Endometrium (tissue), 2 donors: ENCODE results near the gene DNAJC13.

ENCODE experiments used
- FAIRE-seq: peaks from 2 replicates; lab custom pipeline; 2012; peaks lifted over from hg19 to GRCh38; lab: Jason Lieb, UNC
- donor health status: control.
- donor health status: control.

The DNAJC13 gene

GRCh38 chr3:132405188-132405587, 12.1 kb upstream of the DNAJC13 start:
- peak; percentile 79 for FAIRE-seq

GRCh38 chr3:132405609-132406299, 11.5 kb upstream of the DNAJC13 start:
- FAIRE-seq = no peak

GRCh38 chr3:132406587-132406986, 10.7 kb upstream of the DNAJC13 start:
- FAIRE-seq = no peak

GRCh38 chr3:132407025-132407424, 10.3 kb upstream of the DNAJC13 start:
- no peak for FAIRE-seq

- no peak for FAIRE-seq
These were observed 2.5 kb upstream of the DNAJC13 start for GRCh38 chr3:132414841-132415240.

- no peak for FAIRE-seq
These were observed 1.1 kb upstream of the DNAJC13 start for GRCh38 chr3:132416161-132416560.

GRCh38 chr3:132417695-132418411, 551 bp downstream of the DNAJC13 start:
- no peak for FAIRE-seq

- no peak for FAIRE-seq
These were observed 1.6 kb downstream of the DNAJC13 start for GRCh38 chr3:132418916-132419315.

GRCh38 chr3:132421832-132422231, 4.5 kb downstream of the DNAJC13 start:
- FAIRE-seq = no peak

- FAIRE-seq = no peak
These were observed 5.2 kb downstream of the DNAJC13 start for GRCh38 chr3:132422531-132422930.

GRCh38 chr3:132432639-132433038, 15.3 kb downstream of the DNAJC13 start:
- FAIRE-seq = no peak

- FAIRE-seq = no peak
These were observed 15.8 kb downstream of the DNAJC13 start for GRCh38 chr3:132433121-132433520.

GRCh38 chr3:132435224-132435910, 18.1 kb downstream of the DNAJC13 start:
- FAIRE-seq = no peak

GRCh38 chr3:132435911-132436425, 18.7 kb downstream of the DNAJC13 start:
- no peak for FAIRE-seq

GRCh38 chr3:132443421-132443820, 26.1 kb downstream of the DNAJC13 start:
- no peak for FAIRE-seq

GRCh38 chr3:132444383-132444782, 27.1 kb downstream of the DNAJC13 start:
- FAIRE-seq = no peak

- FAIRE-seq = no peak
These were observed 28.5 kb downstream of the DNAJC13 start for GRCh38 chr3:132445817-132446216.

- no peak for FAIRE-seq
These were observed 31.1 kb downstream of the DNAJC13 start for GRCh38 chr3:132448216-132448961.

GRCh38 chr3:132456136-132456535, 38.8 kb downstream of the DNAJC13 start:
- no peak for FAIRE-seq

GRCh38 chr3:132456571-132456970, 39.3 kb downstream of the DNAJC13 start:
- FAIRE-seq = no peak

GRCh38 chr3:132457286-132457685, 40.0 kb downstream of the DNAJC13 start:
- FAIRE-seq = no peak

GRCh38 chr3:132459551-132459950, 42.2 kb downstream of the DNAJC13 start:
- FAIRE-seq = no peak
